IMR-90 (cell line): ENCODE data around the gene CAP2. TPM values are rescaled to one million over a fixed set of nuclear protein-coding genes. Genes with fewer than 3 reads are reported as not detected.

Source experiments
- ATAC-seq: fragments of 200-7000 bp; cut with Tn5 transposase; 2 replicates; pipeline ENCODE4 v1.9.1; 2020; ENCODE audit warnings: low read depth, mild to moderate bottlenecking, moderate library complexity
- BruUV-seq: library from RNA; stranded (reverse); fragments of 400-500 nt; replicated peaks from 2 replicates; lab custom pipeline; 2021; lab: Mats Ljungman, UMichigan
- CTCF ChIA-PET: fragments of 300-600 bp; formaldehyde crosslinking; extraction: SDS; loops from one replicate; lab custom pipeline; 2021; ENCODE audit warnings: antibody characterized with exemption; lab: Yijun Ruan, JAX
- POLR2A ChIA-PET: fragments of 300-600 bp; sonication (Branson Sonifier 250); formaldehyde crosslinking; loops from one replicate; lab custom pipeline; 2022; ENCODE audit warnings: antibody characterized with exemption; ENCODE audit not compliant: unreplicated experiment; lab: Charles Lee
- DNase-seq: peaks from one replicate; pipeline ENCODE4 v3.0.0; 2013
- H2AFZ ChIP-seq: replicated peaks from 2 replicates; pipeline ENCODE3; 2013; ENCODE audit warnings: low read length, mild to moderate bottlenecking; ENCODE audit not compliant: poor library complexity
- H2AK5ac ChIP-seq: 2 replicates; pipeline ENCODE4 v1.6.1; 2013; ENCODE audit warnings: low read depth, low read length, inconsistent platforms
- H2AK9ac ChIP-seq: replicated peaks from 2 replicates; pipeline ENCODE3; 2013; ENCODE audit warnings: mild to moderate bottlenecking, low read depth, low read length, moderate library complexity; ENCODE audit not compliant: poor library complexity
- H2BK120ac ChIP-seq: 2 replicates; pipeline ENCODE4 v1.6.1; 2013; ENCODE audit warnings: low read depth, low read length, inconsistent platforms
- H2BK15ac ChIP-seq: 3 replicates; pipeline ENCODE4 v1.6.1; 2013; ENCODE audit warnings: low read depth, low read length, inconsistent platforms
- H2BK20ac ChIP-seq: 2 replicates; pipeline ENCODE4 v1.6.1; 2013; ENCODE audit warnings: low read depth, mild to moderate bottlenecking, inconsistent platforms, low read length, moderate library complexity
- H2BK5ac ChIP-seq: 2 replicates; pipeline ENCODE4 v1.6.1; 2013; ENCODE audit warnings: mild to moderate bottlenecking, low read depth, low read length, inconsistent platforms; ENCODE audit not compliant: poor library complexity, severe bottlenecking
- H3K14ac ChIP-seq: replicated peaks from 2 replicates; pipeline ENCODE4 v1.6.1; 2013; ENCODE audit warnings: low read depth, low read length, inconsistent platforms
- H3K18ac ChIP-seq: 2 replicates; pipeline ENCODE4 v1.6.1; 2013; ENCODE audit warnings: low read depth, low read length, control low read depth
- H3K23ac ChIP-seq: 2 replicates; pipeline ENCODE4 v1.6.1; 2013; ENCODE audit warnings: low read depth, low read length, inconsistent platforms
- H3K27ac ChIP-seq: 2 replicates; pipeline ENCODE4 v1.5.1; 2013; ENCODE audit warnings: mild to moderate bottlenecking, control low read depth, low read length; ENCODE audit not compliant: insufficient read depth
- H3K27me3 ChIP-seq: 2 replicates; pipeline ENCODE4 v1.6.1; 2013; ENCODE audit warnings: low read length; ENCODE audit not compliant: control insufficient read depth, insufficient read depth
- H3K36me3 ChIP-seq: 2 replicates; pipeline ENCODE4 v1.6.1; 2013; ENCODE audit warnings: low read length, mixed read lengths; ENCODE audit not compliant: control insufficient read depth, insufficient read depth
- H3K4ac ChIP-seq: 2 replicates; pipeline ENCODE4 v1.6.1; 2013; ENCODE audit warnings: low read depth, low read length, inconsistent platforms
- H3K4me1 ChIP-seq: 2 replicates; pipeline ENCODE4 v1.6.1; 2013; ENCODE audit warnings: low read length, mixed read lengths; ENCODE audit not compliant: control insufficient read depth, insufficient read depth
- H3K4me2 ChIP-seq: 2 replicates; pipeline ENCODE4 v1.6.1; 2013; ENCODE audit warnings: low read depth, mild to moderate bottlenecking, control low read depth, low read length, moderate library complexity
- H3K4me3 ChIP-seq: 2 replicates; pipeline ENCODE4 v1.5.1; 2013; ENCODE audit warnings: low read depth, mild to moderate bottlenecking, control low read depth, low read length, moderate library complexity; ENCODE audit not compliant: insufficient read depth
- H3K56ac ChIP-seq: 2 replicates; pipeline ENCODE4 v1.6.1; 2013; ENCODE audit warnings: low read length, inconsistent platforms; ENCODE audit not compliant: insufficient read depth; ENCODE audit errors: extremely low read depth
- H3K79me1 ChIP-seq, 2 experiments: 2 replicates each; pipeline ENCODE4 v1.6.1; 2013; ENCODE audit warnings: low read length in 2 of 2, inconsistent platforms in 1 of 2, low read depth in 1 of 2
- H3K9ac ChIP-seq: 2 replicates; pipeline ENCODE4 v1.6.1; 2013; ENCODE audit warnings: low read depth, low read length, control low read depth
- H3K9me1 ChIP-seq: 2 replicates; pipeline ENCODE4 v1.6.1; 2013; ENCODE audit warnings: low read length, inconsistent platforms; ENCODE audit not compliant: insufficient read depth
- H3K9me3 ChIP-seq: 2 replicates; pipeline ENCODE4 v1.6.1; 2013; ENCODE audit warnings: low read length; ENCODE audit not compliant: control insufficient read depth, insufficient read depth
- H4K20me1 ChIP-seq: 2 replicates; pipeline ENCODE4 v1.6.1; 2013; ENCODE audit warnings: low read length, inconsistent platforms; ENCODE audit not compliant: insufficient read depth
- H4K5ac ChIP-seq: 2 replicates; pipeline ENCODE4 v1.6.1; 2013; ENCODE audit warnings: mild to moderate bottlenecking, low read depth, low read length, control low read depth
- H4K8ac ChIP-seq, 2 experiments: 2 replicates each; pipeline ENCODE4 v1.6.1; 2013; ENCODE audit warnings: low read depth in 2 of 2, low read length in 2 of 2, control low read depth in 1 of 2, inconsistent platforms in 1 of 2
- H4K91ac ChIP-seq: 2 replicates; pipeline ENCODE4 v1.6.1; 2013; ENCODE audit warnings: low read depth, low read length, inconsistent platforms; ENCODE audit not compliant: insufficient read depth
- BHLHE40 ChIP-seq: fragments of 150-350 bp; IDR thresholded peaks from 2 replicates; pipeline ENCODE4 v1.6.1; 2016; ENCODE audit warnings: mild to moderate bottlenecking, low read depth, low read length
- CHD1 ChIP-seq: IDR thresholded peaks from 2 replicates; pipeline ENCODE4 v1.6.1; 2012; ENCODE audit warnings: low read depth, low read length, improper control_type of control experiment
- SMC3 ChIP-seq: fragments of 150-350 bp; IDR thresholded peaks from 2 replicates; pipeline ENCODE4 v1.6.1; 2016; ENCODE audit warnings: low read depth, mild to moderate bottlenecking, antibody characterized with exemption, low read length, moderate library complexity
- WGBS, 2 experiments: methylation state at CpG; one replicate each; pipeline versions ENCODE4 v1.1.5 to v1.1.7; 2013; ENCODE audit warnings: missing lambda C conversion rate in 2 of 2; ENCODE audit not compliant: insufficient read length in 1 of 2; ENCODE audit errors: extremely low coverage in 2 of 2; 5-methylcytosine and 5-hydroxymethylcytosine counted together
- dilution Hi-C: fragments of 300-500 bp; cut with HindIII; formaldehyde crosslinking; loops from one replicate; pipeline ENCODE4 v1.14.3; 2018; ENCODE audit warnings: low sequenced_read_pairs; ENCODE audit not compliant: unreplicated experiment
- in situ Hi-C: fragments of 300-500 bp; cut with MboI; formaldehyde crosslinking; loops from 3 replicates; pipeline ENCODE4 v1.14.3; 2019; ENCODE audit warnings: low sequenced_read_pairs, inconsistent platforms, mixed read lengths
- intact Hi-C: fragments of 100-400 bp; cut with micrococcal nuclease; formaldehyde crosslinking; loops from 2 replicates; pipeline ENCODE4 v1.10.0; 2022
- polyA plus RNA-seq, 3 experiments: library from polyadenylated mRNA; depleted of rRNA; stranded (reverse); fragments of >200 nt; gene quantifications; 2 replicates each; pipeline ENCODE4 v1.2.3, GENCODE V29; 2012; ENCODE audit warnings: low replicate concordance in 1 of 3
- total RNA-seq: library from RNA; depleted of rRNA; stranded (reverse); fragments of >200 nt; gene quantifications from 2 replicates; pipeline ENCODE4 v1.2.3, GENCODE V29; 2012
- TF ChIP-seq, protein P1 (sequence below): fragments of 150-350 bp; IDR thresholded peaks from 2 replicates; pipeline ENCODE4 v1.6.1; 2016; ENCODE audit warnings: low read depth, mild to moderate bottlenecking, low read length, moderate library complexity, borderline replicate concordance
- TF ChIP-seq, protein P2 (sequence below): conservative IDR thresholded peaks from 2 replicates; pipeline ENCODE4 v1.5.1; 2012; ENCODE audit warnings: mild to moderate bottlenecking, low read depth, low read length, improper control_type of control experiment

The CAP2 gene
- total and polyA plus RNA-seq, 2 of the 4 experiments (the other 2 are of a cell fraction), result 14.5 to 27.5 TPM

DNA sequence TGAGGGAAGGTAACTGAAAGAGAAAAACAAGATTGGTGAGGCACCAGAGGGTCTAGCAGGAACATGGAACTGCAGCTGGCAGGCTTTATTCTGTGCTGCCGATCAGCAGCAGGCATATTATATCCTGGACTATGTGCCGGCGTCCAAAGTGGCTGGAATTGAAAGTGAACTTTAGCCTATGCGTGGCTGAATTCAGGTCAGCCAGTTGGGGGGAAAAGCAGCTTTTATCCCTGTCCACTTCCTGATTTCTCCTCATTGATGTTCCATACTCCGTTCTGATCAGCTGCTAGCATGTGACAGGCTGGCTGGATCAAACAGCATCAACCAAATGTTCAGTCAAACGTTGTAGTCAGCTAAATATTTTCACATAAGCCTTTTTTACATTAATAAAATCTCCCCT lies 99.0 kb downstream of the CAP2 start:
- 0 out of 2 replicates have a peak overlapping the region, but pooled peaks have one; percentile 28 for H2BK20ac ChIP-seq
- no peaks in the 10 kb centered on the region for H3K9me3 ChIP-seq
- H3K4me1 ChIP-seq, result peaks cover 11% of the 10 kb centered on the region
- no peak overlapping the region for H3K27ac ChIP-seq
- H3K9me1 ChIP-seq, result peaks cover 12% of the 10 kb centered on the region; the same call in 1 of the 2 replicates
- peak overlapping the region; percentile 6 for H4K5ac ChIP-seq
- no peaks in the 10 kb centered on the region for H3K27me3 ChIP-seq
- H3K36me3 ChIP-seq, result peaks cover 4% of the 10 kb centered on the region; the same call in 1 of the 2 replicates
- H2AK9ac ChIP-seq, result peak overlapping the region; percentile 33
- peak overlapping the region in 1 of 2 experiments; percentile 66; a peak in 2 of 4 replicates for H4K8ac ChIP-seq
- H2AK5ac ChIP-seq, result no peak overlapping the region
- H3K4ac ChIP-seq, result peak overlapping the region; percentile 79
- TF ChIP-seq, protein P1, sequence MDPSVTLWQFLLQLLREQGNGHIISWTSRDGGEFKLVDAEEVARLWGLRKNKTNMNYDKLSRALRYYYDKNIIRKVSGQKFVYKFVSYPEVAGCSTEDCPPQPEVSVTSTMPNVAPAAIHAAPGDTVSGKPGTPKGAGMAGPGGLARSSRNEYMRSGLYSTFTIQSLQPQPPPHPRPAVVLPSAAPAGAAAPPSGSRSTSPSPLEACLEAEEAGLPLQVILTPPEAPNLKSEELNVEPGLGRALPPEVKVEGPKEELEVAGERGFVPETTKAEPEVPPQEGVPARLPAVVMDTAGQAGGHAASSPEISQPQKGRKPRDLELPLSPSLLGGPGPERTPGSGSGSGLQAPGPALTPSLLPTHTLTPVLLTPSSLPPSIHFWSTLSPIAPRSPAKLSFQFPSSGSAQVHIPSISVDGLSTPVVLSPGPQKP, result no peak
- TF ChIP-seq CHD1, result no peak
- no peak for TF ChIP-seq BHLHE40
- no peak for TF ChIP-seq SMC3
- TF ChIP-seq, protein P2, sequence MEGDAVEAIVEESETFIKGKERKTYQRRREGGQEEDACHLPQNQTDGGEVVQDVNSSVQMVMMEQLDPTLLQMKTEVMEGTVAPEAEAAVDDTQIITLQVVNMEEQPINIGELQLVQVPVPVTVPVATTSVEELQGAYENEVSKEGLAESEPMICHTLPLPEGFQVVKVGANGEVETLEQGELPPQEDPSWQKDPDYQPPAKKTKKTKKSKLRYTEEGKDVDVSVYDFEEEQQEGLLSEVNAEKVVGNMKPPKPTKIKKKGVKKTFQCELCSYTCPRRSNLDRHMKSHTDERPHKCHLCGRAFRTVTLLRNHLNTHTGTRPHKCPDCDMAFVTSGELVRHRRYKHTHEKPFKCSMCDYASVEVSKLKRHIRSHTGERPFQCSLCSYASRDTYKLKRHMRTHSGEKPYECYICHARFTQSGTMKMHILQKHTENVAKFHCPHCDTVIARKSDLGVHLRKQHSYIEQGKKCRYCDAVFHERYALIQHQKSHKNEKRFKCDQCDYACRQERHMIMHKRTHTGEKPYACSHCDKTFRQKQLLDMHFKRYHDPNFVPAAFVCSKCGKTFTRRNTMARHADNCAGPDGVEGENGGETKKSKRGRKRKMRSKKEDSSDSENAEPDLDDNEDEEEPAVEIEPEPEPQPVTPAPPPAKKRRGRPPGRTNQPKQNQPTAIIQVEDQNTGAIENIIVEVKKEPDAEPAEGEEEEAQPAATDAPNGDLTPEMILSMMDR, result no peak
- peaks cover 8 to 29% of the 10 kb centered on the region in 2 experiments; a peak in 3 of 4 replicates for H3K79me1 ChIP-seq
- no peak for DNase-seq
- H2BK120ac ChIP-seq, result peak overlapping the region; percentile 60; the same call in 1 of the 2 replicates
- H3K4me3 ChIP-seq, result no peak overlapping the region
- peak overlapping the region; percentile 25 for H3K18ac ChIP-seq
- no peak overlapping the region for H4K91ac ChIP-seq
- in situ Hi-C loops (no loop called here), dilution Hi-C loops (no loop called here), intact Hi-C loops (no loop called here)
- no peak overlapping the region for H3K14ac ChIP-seq
- H2BK15ac ChIP-seq, result peak overlapping the region; percentile 47; the same call in 1 of the 3 replicates
- H3K9ac ChIP-seq, result no peak overlapping the region
- H4K20me1 ChIP-seq, result no peaks in the 10 kb centered on the region
- BruUV-seq, result no TSS peak
- peak overlapping the region; percentile 21 for H2AFZ ChIP-seq
- H3K4me2 ChIP-seq, result peak overlapping the region; percentile 21
- no peak overlapping the region for H2BK5ac ChIP-seq
- POLR2A ChIA-PET, result no interaction called here
- no peak overlapping the region for H3K56ac ChIP-seq
- 0 out of 2 replicates have a peak overlapping the region, but pooled peaks have one; percentile 18 for H3K23ac ChIP-seq
- 10% methylated on average over 2 of the region's 6 CpGs; no CpG with 5 or more reads in 1 of the 2 experiments for WGBS, 2 experiments
- no peak for ATAC-seq
- CTCF ChIA-PET, result no interaction called here
